ENCODE measurements around the gene VRK2. TPM values are rescaled to one million over a fixed set of nuclear protein-coding genes. Genes with fewer than 3 reads are reported as not detected.

Gene VRK2
- total RNA-seq, 1 donor, result 25.1 TPM

DNA sequence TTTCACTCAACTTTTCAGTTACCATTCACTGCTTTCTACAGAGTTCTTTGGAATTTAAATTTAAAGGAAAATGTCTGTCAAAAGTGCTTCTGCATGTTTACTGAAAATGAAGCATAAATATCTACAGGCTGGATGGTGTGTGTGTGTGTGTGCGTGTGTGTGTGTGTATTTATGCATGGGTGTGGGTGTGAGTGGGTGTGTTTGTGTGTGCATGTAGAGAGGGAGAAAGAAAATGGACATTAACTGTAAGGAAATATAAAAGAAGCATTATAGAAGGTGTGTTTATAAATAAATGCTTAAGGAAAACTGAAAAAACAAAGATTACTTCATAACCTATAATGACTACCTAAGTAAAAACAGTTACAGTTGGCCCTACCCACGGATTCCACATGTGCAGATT, 151.3 kb downstream of the VRK2 start:
- Histone ChIP-seq H3K27me3 (ENCODE audit: insufficient read depth, low read length) (no peaks in the 10 kb centered on the region), H3K9me3 (ENCODE audit: low read depth, low read length) (no peaks in the 10 kb centered on the region), H3K4me3 (ENCODE audit: low read length) (no peak overlapping the region), H3K4me1 (ENCODE audit: insufficient read depth, low read length) (no peaks in the 10 kb centered on the region)

DNA sequence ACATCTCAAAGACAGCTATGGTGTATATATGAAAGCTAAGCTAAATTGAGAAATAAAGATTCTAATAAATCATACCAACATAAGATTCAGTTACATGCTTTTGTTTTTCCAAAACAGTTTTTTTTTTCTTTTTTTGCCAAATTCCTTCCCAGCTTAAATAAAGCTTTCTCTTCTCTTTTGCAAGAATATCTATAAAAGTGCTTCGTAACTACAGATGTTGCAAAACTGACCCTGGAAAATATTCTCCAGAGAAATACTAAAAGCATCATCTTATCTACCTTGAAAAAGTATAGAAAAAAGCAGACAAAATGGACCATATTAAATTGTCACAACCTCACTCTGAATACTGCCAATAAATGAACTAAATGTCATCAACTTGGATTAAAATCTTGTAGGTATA, 155.8 kb downstream of the VRK2 start:
- Histone ChIP-seq H3K4me1 (ENCODE audit: insufficient read depth, low read length) (no peaks in the 10 kb centered on the region), H3K9me3 (ENCODE audit: low read depth, low read length) (no peaks in the 10 kb centered on the region), H3K4me3 (ENCODE audit: low read length) (no peak overlapping the region), H3K27me3 (ENCODE audit: insufficient read depth, low read length) (no peaks in the 10 kb centered on the region)

DNA sequence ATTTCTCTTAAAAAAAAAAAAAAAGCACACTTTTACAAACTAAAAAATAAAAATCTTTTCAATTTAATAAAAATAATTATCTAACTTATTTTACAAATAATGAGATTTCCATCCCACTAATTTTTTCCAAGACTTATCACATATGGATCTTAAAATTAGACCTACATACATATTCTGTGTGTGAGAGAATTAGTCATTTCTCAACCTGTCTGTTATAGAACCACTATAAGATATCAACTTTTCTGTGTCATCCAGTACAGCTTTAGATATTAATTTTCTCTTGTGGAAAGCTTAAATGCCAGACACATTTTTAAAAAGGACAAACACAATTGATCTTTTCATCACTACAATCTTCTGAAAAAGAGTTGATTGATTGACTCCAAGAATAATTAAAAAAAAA, 156.4 kb downstream of the VRK2 start:
- Histone ChIP-seq H3K9me3 (ENCODE audit: low read depth, low read length) (no peaks in the 10 kb centered on the region), H3K4me1 (ENCODE audit: insufficient read depth, low read length) (no peaks in the 10 kb centered on the region), H3K27me3 (ENCODE audit: insufficient read depth, low read length) (no peaks in the 10 kb centered on the region), H3K4me3 (ENCODE audit: low read length) (no peak overlapping the region)

DNA sequence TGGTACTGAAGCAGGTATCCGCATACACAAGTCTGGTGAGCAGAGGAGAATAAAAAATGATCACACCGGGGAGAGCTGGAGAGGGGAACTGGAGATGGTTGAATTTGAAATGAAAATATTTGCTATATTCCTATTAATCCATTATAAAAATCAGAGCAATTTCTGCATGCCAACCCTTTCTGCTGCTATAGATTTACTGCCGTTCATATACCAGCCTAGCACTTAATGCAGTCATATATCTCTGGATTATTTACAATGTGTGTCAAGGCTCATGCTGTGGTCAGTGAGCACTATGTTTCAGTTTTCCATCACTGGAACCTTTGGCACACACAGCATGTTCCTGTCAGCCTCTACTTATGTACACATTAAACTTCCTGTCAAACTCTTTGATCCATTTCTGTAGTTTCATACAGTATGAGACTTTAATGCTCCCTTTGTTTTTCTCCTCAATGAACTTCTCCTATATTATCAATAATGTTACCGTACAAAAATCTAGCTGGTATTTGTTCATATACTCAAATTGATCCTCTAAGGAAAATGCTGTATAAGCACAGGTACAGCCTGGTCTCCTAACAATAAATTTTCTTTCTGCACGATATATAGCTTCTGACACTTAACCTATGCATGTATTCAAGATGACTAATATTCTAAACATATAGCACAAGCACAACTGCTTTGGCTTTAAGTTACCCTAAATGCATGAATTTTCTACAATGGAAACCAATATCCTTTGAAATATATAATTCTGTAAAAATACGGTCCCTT, 157.8 kb downstream of the VRK2 start:
- Histone ChIP-seq H3K4me3 (ENCODE audit: low read length) (no peak overlapping the region), H3K9me3 (ENCODE audit: low read depth, low read length) (no peaks in the 10 kb centered on the region), H3K27me3 (ENCODE audit: insufficient read depth, low read length) (no peaks in the 10 kb centered on the region), H3K4me1 (ENCODE audit: insufficient read depth, low read length) (no peaks in the 10 kb centered on the region)

DNA sequence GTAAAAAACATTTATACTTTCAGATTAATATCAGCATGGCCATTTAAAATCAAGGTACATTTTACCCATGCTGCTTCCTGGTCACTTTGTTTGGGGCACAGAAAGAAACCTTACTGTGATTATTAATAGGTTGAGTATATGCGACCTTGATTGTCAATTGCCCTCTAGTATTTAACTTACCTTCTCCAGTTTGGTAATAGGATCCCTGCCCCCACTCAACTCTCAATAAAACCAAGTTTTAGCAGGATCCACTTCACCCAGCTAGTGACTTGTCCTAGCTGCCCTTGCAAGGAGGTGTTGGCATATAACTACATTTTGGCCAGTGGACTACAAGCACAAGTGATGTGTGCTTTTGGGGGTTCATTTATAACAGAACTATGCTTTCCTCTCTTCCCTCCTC, 160.2 kb downstream of the VRK2 start:
- H3K9me3 ChIP-seq (ENCODE audit: low read depth, low read length), result no peaks in the 10 kb centered on the region
- no peaks in the 10 kb centered on the region for H3K4me1 ChIP-seq (ENCODE audit: insufficient read depth, low read length)
- H3K27me3 ChIP-seq (ENCODE audit: insufficient read depth, low read length), result no peaks in the 10 kb centered on the region
- H3K4me3 ChIP-seq (ENCODE audit: low read length), result no peak overlapping the region

DNA sequence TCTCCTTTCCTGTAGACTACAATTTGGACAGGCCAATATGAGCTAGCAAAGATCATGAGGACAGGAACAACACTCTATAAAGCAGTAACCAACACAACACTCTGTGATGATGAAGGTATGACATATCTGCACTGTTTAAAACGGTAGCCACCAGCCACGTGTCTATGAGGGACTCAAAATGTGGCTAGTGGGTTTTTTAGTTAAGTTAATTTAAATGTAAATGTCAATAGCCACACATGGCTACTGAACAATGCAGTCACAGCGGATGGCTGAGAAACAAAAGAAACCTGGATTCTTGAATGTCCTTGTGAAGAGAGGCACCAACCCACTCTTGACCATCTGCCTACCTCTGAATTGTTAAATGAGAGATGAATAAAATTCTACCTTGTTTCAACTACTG, 160.6 kb downstream of the VRK2 start:
- no peaks in the 10 kb centered on the region for H3K27me3 ChIP-seq (ENCODE audit: insufficient read depth, low read length)
- no peak overlapping the region for H3K4me3 ChIP-seq (ENCODE audit: low read length)
- H3K4me1 ChIP-seq (ENCODE audit: insufficient read depth, low read length), result no peaks in the 10 kb centered on the region
- H3K9me3 ChIP-seq (ENCODE audit: low read depth, low read length), result no peaks in the 10 kb centered on the region

Other genes with a start within 250 kb of the VRK2 start
- 13.7 TPM for gene FANCL, start 194.5 kb downstream of the VRK2 start, total RNA-seq

Data from mononuclear cell (primary cell).